ENCODE measurements around the gene ADARB1.

ADARB1 gene

GRCh38 chr21:45054227-45054926 is 20.0 kb upstream of the ADARB1 start:
- no peak for DNase-seq (ENCODE audit: low read depth in 1 of 2, low spot score in 1 of 2)

GRCh38 chr21:45054927-45055612 is 19.3 kb upstream of the ADARB1 start:
- DNase-seq (ENCODE audit: low read depth in 1 of 2, low spot score in 1 of 2) = no peak

GRCh38 chr21:45055861-45056260 is 18.5 kb upstream of the ADARB1 start:
- DNase-seq (ENCODE audit: low read depth in 1 of 2, low spot score in 1 of 2) = no peak

- DNase-seq (ENCODE audit: low read depth in 1 of 2, low spot score in 1 of 2) = no peak
Observed at GRCh38 chr21:45056296-45056904, 18.0 kb upstream of the ADARB1 start.

GRCh38 chr21:45056917-45057560 is 17.3 kb upstream of the ADARB1 start:
- no peak for DNase-seq (ENCODE audit: low read depth in 1 of 2, low spot score in 1 of 2)

GRCh38 chr21:45057886-45058285 is 16.5 kb upstream of the ADARB1 start:
- no peak for DNase-seq (ENCODE audit: low read depth in 1 of 2, low spot score in 1 of 2)

GRCh38 chr21:45059121-45059520 is 15.3 kb upstream of the ADARB1 start:
- no peak for DNase-seq (ENCODE audit: low read depth in 1 of 2, low spot score in 1 of 2)

- no peak for DNase-seq (ENCODE audit: low read depth in 1 of 2, low spot score in 1 of 2)
Observed at GRCh38 chr21:45060089-45060488, 14.3 kb upstream of the ADARB1 start.

- no peak for DNase-seq (ENCODE audit: low read depth in 1 of 2, low spot score in 1 of 2)
Observed at GRCh38 chr21:45060675-45061311, 13.6 kb upstream of the ADARB1 start.

- DNase-seq (ENCODE audit: low read depth in 1 of 2, low spot score in 1 of 2) = no peak
Observed at GRCh38 chr21:45064091-45064490, 10.3 kb upstream of the ADARB1 start.

- DNase-seq (ENCODE audit: low read depth in 1 of 2, low spot score in 1 of 2) = no peak
Observed at GRCh38 chr21:45064618-45065399, 9.6 kb upstream of the ADARB1 start.

GRCh38 chr21:45067462-45068285 is 6.7 kb upstream of the ADARB1 start:
- no peak for DNase-seq (ENCODE audit: low read depth in 1 of 2, low spot score in 1 of 2)

GRCh38 chr21:45069085-45069484 is 5.3 kb upstream of the ADARB1 start:
- DNase-seq (ENCODE audit: low read depth in 1 of 2, low spot score in 1 of 2) = no peak

- DNase-seq (ENCODE audit: low read depth in 1 of 2, low spot score in 1 of 2) = no peak
Observed at GRCh38 chr21:45069711-45070110, 4.7 kb upstream of the ADARB1 start.

- no peak for DNase-seq (ENCODE audit: low read depth in 1 of 2, low spot score in 1 of 2)
Observed at GRCh38 chr21:45071078-45071873, 3.1 kb upstream of the ADARB1 start.

GRCh38 chr21:45071874-45072737 is 2.3 kb upstream of the ADARB1 start:
- DNase-seq (ENCODE audit: low read depth in 1 of 2, low spot score in 1 of 2) = no peak

GRCh38 chr21:45072738-45073300 is 1.6 kb upstream of the ADARB1 start:
- no peak for DNase-seq (ENCODE audit: low read depth in 1 of 2, low spot score in 1 of 2)
